Activated CD4-positive, alpha-beta T cell treated with anti-CD3 and anti-CD28 coated beads, Interleukin-10, Interleukin-2, amounts not matched to agents 100 ng/mL and 50 ng/mL, durations not matched to agents 16 hours and 8 hours (primary cell): ENCODE results near the gene CCDC183.
"Not testable (repeated sequence)": the region's sequence is repeated elsewhere in the genome, so short reads cannot be mapped to it uniquely, and the experiment has no call there.

ENCODE experiments used
- DNase-seq: peaks from one replicate; pipeline ENCODE4 v3.0.0-alpha.2; 2020

The CCDC183 gene

GRCh38 chr9:136796238-136796774 lies at the start of gene CCDC183:
TSS of gene CCDC183 (plus strand) at chr9:136796338. CDS start at chr9:136796398, 60 bp downstream.
- DNase-seq: no peak

DNA sequence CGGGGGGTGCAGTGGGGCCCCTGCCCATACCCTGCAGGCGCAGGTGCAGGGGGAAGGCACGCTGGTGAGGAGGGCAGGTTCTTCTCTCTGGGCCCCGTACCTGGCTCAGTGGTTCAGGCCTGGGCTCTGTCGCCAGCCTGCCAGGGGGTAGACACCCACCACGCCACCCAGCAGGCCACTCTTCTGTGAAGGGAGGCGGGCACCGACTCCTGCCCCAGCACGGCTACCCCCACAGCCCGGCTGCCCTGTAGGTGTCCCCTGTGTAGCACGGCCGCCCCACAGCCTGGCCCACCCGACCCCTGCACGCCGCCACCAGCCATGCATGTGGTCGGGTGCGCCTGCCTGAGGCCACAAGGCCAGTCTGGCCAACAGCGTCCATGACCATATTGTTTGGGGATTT lies 49.5 kb upstream of the CCDC183 start:
- DNase-seq: no peak

DNA sequence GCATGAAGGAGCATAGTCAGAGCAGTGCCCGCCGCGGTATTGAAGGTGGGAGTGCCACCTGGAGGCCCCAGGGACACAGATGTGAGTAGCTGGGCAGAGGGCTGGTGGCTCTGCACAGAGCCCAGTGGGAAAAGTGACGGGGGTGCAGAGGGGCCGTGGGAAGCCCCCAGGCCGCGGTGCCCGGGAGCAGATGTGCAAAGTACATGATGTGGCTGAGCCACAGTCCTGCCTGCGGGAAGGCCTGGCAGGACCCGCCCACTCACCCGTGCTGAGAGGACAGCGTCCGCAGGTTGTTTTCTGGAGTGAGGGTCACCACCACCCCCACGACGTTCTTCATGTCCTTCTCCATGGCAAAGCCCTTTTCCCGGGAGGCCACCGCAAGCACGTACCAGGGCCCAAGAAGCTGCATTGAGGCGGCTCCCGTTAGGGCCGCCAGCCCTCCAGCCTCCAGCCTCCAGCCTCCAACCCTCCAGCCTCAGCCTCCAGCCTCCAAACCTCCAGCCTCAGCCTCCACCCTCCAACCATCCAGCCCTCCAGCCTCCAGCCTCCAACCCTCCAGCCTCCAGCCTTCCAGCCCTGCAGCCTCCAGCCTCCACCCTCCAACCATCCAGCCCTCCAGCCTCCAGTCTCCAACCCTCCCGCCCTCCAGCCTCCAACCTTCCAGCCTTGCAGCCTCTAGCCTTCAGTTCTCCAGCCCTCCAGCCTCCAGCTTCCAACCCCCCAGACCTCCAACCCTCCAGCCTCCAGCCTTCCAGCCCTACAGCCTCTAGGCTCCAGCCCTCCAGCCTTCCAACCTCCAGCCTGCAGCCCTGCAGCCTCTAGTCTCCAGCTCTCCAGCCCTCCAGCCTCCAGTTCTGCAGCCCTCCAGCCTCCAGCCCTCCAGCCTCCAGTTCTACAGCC lies 48.7 kb upstream of the CCDC183 start:
- no peak for DNase-seq

DNA sequence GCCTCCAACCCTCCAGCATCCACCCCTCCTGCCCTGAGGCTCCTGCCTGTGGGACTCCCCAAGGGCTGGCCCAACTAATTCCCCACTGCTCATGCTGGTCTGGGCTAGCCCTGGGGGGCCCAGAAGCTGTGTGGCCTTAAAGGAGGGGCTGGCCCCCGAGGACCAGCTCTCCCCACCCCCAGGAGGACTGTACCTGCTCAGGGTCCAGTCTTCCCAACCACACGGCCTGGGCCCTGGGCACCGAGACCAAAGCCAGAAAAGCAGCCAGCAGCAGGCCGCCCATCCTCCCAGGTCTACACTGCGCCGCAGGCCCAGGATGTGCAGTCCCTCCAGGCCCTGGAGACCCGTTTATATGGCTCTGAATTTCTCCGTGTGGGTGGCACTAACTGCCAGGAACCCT lies 47.9 kb upstream of the CCDC183 start, which contains the start of gene LCN6:
Gene LCN6 (minus strand): TSS at position 325 of the 400 bp plus-strand sequence. CDS start 42 bp downstream, at position 283.
- no peak for DNase-seq

- no peak for DNase-seq
Measured at GRCh38 chr9:136748666-136749611, 47.2 kb upstream of the CCDC183 start.

- DNase-seq: peak; percentile 79
Measured at GRCh38 chr9:136750526-136750925, 45.6 kb upstream of the CCDC183 start.

- no peak for DNase-seq
Measured at GRCh38 chr9:136751244-136751643, 44.9 kb upstream of the CCDC183 start.

GRCh38 chr9:136751814-136752213 lies 44.3 kb upstream of the CCDC183 start:
- no peak for DNase-seq

- DNase-seq: no peak
Measured at GRCh38 chr9:136753371-136754058, 42.6 kb upstream of the CCDC183 start.

DNA sequence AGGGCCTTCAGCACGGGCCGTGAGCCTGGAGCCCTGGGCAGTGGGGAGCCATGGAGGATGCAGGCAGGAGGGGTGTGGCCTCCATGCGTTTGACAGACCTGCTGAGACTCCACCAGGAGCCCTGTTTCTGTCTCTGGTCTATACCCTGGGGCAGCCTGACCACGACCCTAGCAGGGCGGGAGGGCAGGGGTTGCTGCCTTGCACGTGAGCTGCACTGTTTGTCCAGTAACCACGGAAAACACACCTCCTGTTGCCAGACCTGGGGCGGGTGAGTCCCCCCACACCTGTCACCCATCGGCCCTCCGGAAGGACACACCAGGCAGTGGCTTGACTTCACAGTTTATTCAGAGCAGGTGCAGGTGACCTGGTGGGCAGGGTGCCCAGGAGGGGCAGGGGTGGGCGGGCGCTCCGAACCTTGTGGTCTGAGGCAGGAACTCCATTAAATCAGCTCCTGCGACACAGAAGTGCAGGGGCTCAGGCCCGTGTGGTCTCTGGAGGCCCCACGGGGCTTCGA lies 42.0 kb upstream of the CCDC183 start:
- DNase-seq: no peak

DNA sequence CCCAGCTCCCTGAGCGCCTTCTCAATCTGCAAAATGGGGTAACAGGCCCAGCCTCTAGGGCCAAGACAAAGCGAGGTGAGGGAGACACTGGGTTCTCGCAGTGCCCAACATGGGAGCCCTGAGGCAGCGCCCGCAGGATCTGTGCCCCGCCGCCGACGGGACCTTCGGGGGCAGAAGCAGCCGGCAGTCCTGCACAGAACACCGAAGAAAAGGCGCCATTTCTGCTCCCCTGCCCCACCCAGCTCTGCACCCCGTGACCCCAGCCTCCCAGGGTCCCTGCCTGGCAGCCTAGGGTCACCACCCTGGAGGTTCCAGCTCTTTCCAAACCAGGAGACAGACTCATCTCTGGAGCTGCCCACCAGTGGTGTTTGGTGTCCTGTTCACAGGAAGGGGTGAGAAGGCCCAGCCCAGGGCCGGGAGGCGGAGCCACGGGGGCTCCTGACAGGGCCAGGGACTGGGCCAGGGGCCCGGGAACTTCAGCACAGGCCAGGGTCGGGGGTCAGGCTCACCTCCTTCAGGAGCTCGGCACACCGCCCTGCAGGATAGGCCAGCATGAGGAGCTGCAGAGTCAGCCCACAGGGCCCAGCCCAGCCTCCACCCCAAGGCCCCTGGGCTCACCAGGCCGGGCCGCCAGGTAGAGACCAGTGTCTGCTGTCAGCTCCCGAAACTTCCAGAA lies 41.4 kb upstream of the CCDC183 start:
- DNase-seq: no peak

GRCh38 chr9:136755302-136756133 lies 40.6 kb upstream of the CCDC183 start:
- DNase-seq: not testable (repeated sequence)

DNA sequence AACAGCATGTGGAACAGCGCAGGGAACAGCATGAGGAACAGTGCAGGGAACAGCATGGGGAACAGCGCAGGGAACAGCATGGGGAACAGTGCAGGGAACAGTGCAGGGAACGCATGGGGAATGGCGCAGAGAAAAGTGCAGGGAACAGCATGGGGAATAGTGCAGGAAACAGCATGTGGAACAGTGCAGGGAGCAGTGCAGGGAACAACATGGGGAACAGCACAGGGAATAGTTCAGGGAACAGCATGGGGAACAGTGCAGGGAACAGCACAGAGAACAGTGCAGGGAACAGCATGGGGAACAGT lies 40.1 kb upstream of the CCDC183 start:
- DNase-seq: no peak

- no peak for DNase-seq
Measured at GRCh38 chr9:136756836-136757235, 39.3 kb upstream of the CCDC183 start.

- no peak for DNase-seq
Measured at GRCh38 chr9:136757328-136757727, 38.8 kb upstream of the CCDC183 start.

GRCh38 chr9:136757751-136758140 lies 38.4 kb upstream of the CCDC183 start:
- no peak for DNase-seq

DNA sequence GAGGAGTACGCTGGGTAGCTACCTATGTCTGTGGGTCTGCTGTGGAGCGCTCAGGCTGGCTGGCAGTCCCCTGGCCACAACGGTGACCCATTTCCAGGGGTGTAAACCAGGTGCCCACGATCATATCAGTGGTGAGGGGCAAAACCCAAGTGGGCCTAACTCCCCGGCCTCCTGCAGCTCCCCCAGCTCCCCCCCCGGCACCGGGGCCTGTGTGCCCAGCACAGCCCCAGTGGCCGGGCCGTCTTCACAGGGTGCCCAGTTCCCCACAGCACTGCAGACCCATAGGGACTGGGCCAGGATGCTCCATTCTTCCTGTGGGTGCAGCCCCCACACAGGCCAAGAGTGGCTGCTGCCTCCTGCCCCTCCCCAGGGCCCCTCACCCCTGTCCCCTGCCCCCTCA lies 37.1 kb upstream of the CCDC183 start:
- DNase-seq: no peak

- DNase-seq: no peak
Measured at GRCh38 chr9:136759436-136760325, 36.5 kb upstream of the CCDC183 start.

DNA sequence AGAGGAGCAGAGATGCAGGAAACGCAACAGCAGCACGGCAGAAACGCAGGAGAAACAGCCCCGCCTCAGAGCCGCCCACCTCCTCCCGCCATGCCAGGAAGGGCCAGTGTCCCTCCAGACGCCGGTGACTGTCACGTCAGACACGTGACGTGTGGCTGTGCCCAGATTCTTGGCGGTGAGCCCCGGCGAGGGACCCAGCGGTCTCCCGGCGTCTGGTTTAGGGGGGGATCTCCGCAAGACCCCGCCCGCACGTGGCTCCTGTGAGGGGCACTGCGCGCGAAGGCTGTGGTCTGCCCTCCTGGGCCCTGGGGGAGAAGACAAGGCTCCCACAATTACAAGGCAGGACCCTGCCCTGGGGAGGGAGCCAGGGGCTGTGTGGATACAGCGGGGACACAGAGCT lies 35.7 kb upstream of the CCDC183 start:
- no peak for DNase-seq
